HAP-1 (cell line): ENCODE results near the gene APOO.
"Not testable (repeated sequence)": the region's sequence is repeated elsewhere in the genome, so short reads cannot be mapped to it uniquely, and the experiment has no call there.

Source experiments
- DNase-seq, 2 experiments: peaks; one replicate each; pipeline ENCODE4 v3.0.0-alpha.2; 2016 to 2020; ENCODE audit warnings: low spot score in 2 of 2
- H3K27me3 ChIP-seq: fragments of 250-450 bp; sonication (Bioruptor Pico); 2 replicates; pipeline ENCODE4 v1.5.1; 2020; ENCODE audit warnings: low read depth, mild to moderate bottlenecking, moderate library complexity
- H3K36me3 ChIP-seq: fragments of 250-450 bp; sonication (Bioruptor Pico); replicated peaks from 2 replicates; pipeline ENCODE4 v1.5.1; 2020; ENCODE audit warnings: mild to moderate bottlenecking
- H3K4me1 ChIP-seq: fragments of 250-450 bp; sonication (Bioruptor Pico); 2 replicates; pipeline ENCODE4 v1.5.1; 2020; ENCODE audit warnings: mild to moderate bottlenecking
- H3K4me3 ChIP-seq: fragments of 250-450 bp; sonication (Bioruptor Pico); 2 replicates; pipeline ENCODE4 v1.5.1; 2020; ENCODE audit warnings: mild to moderate bottlenecking, moderate library complexity
- H3K9me3 ChIP-seq: fragments of 250-450 bp; sonication (Bioruptor Pico); 2 replicates; pipeline ENCODE4 v1.5.1; 2020; ENCODE audit warnings: mild to moderate bottlenecking, moderate library complexity
- in situ Hi-C: fragments of 300-500 bp; cut with MboI; formaldehyde crosslinking; loops from 3 replicates; pipeline ENCODE4 v1.14.3; 2020; ENCODE audit warnings: low sequenced_read_pairs, inconsistent platforms, mixed read lengths

APOO gene

GRCh38 chrX:23870041-23870440 lies 37.7 kb downstream of the APOO start:
- no peak for DNase-seq
- in situ Hi-C loops: no loop called here
- H3K27me3 ChIP-seq: no peaks in the 10 kb centered on the region
- peaks cover 8% of the 10 kb centered on the region for H3K4me1 ChIP-seq
- no peak overlapping the region for H3K4me3 ChIP-seq
- no peaks in the 10 kb centered on the region for H3K9me3 ChIP-seq
- H3K36me3 ChIP-seq: peaks cover 4% of the 10 kb centered on the region; the same call in 1 of the 2 replicates

GRCh38 chrX:23864742-23865326 lies 42.9 kb downstream of the APOO start:
- DNase-seq: no peak
- H3K4me1 ChIP-seq: no peaks in the 10 kb centered on the region
- H3K27me3 ChIP-seq: no peaks in the 10 kb centered on the region
- no peaks in the 10 kb centered on the region; the same call in 1 of the 2 replicates for H3K36me3 ChIP-seq
- H3K4me3 ChIP-seq: no peak overlapping the region
- H3K9me3 ChIP-seq: no peaks in the 10 kb centered on the region
- in situ Hi-C loops: no loop called here

GRCh38 chrX:23861952-23862351 lies 45.8 kb downstream of the APOO start:
- H3K4me1 ChIP-seq, H3K4me3 ChIP-seq, H3K9me3 ChIP-seq, DNase-seq, H3K27me3 ChIP-seq, in situ Hi-C loops: not testable (repeated sequence)
- peaks cover 11% of the 10 kb centered on the region; the same call in 1 of the 2 replicates for H3K36me3 ChIP-seq

GRCh38 chrX:23861215-23861896 lies 46.4 kb downstream of the APOO start:
- Histone ChIP-seq H3K27me3 (no peaks in the 10 kb centered on the region), H3K4me3 (no peak overlapping the region), H3K4me1 (no peaks in the 10 kb centered on the region), H3K36me3 (peaks cover 11% of the 10 kb centered on the region; the same call in 1 of the 2 replicates), H3K9me3 (no peaks in the 10 kb centered on the region)
- no peak for DNase-seq
- in situ Hi-C loops: no loop called here

- H3K4me1 ChIP-seq, in situ Hi-C loops, DNase-seq, H3K27me3 ChIP-seq, H3K4me3 ChIP-seq, H3K9me3 ChIP-seq: not testable (repeated sequence)
- peaks cover 13% of the 10 kb centered on the region; the same call in 1 of the 2 replicates for H3K36me3 ChIP-seq
Measured at GRCh38 chrX:23859238-23859637, 48.5 kb downstream of the APOO start.

GRCh38 chrX:23857935-23858334 lies 49.8 kb downstream of the APOO start:
- Histone ChIP-seq H3K27me3 (no peaks in the 10 kb centered on the region), H3K4me1 (no peaks in the 10 kb centered on the region), H3K36me3 (peaks cover 13% of the 10 kb centered on the region; the same call in 1 of the 2 replicates), H3K9me3 (no peaks in the 10 kb centered on the region), H3K4me3 (no peak overlapping the region)
- in situ Hi-C loops: no loop called here
- DNase-seq: no peak

- H3K36me3 ChIP-seq: peaks cover 13% of the 10 kb centered on the region; the same call in 1 of the 2 replicates
- H3K9me3 ChIP-seq: no peaks in the 10 kb centered on the region
- H3K4me1 ChIP-seq: no peaks in the 10 kb centered on the region
- in situ Hi-C loops: no loop called here
- no peaks in the 10 kb centered on the region for H3K27me3 ChIP-seq
- no peak overlapping the region for H3K4me3 ChIP-seq
- no peak for DNase-seq
Measured at GRCh38 chrX:23857363-23857762, 50.4 kb downstream of the APOO start.

GRCh38 chrX:23855569-23855968 lies 52.2 kb downstream of the APOO start:
- no peaks in the 10 kb centered on the region for H3K4me1 ChIP-seq
- no peak overlapping the region for H3K4me3 ChIP-seq
- no peaks in the 10 kb centered on the region for H3K9me3 ChIP-seq
- DNase-seq: no peak
- no peaks in the 10 kb centered on the region for H3K27me3 ChIP-seq
- in situ Hi-C loops: no loop called here
- peaks cover 16% of the 10 kb centered on the region; the same call in 1 of the 2 replicates for H3K36me3 ChIP-seq

GRCh38 chrX:23854945-23855344 lies 52.8 kb downstream of the APOO start:
- DNase-seq: no peak

GRCh38 chrX:23854122-23854521 lies 53.6 kb downstream of the APOO start:
- Histone ChIP-seq H3K36me3 (peaks cover 16% of the 10 kb centered on the region; the same call in 1 of the 2 replicates), H3K9me3 (no peaks in the 10 kb centered on the region), H3K4me1 (no peaks in the 10 kb centered on the region), H3K4me3 (no peak overlapping the region), H3K27me3 (no peaks in the 10 kb centered on the region)
- in situ Hi-C loops: no loop called here
- no peak for DNase-seq

More at GRCh38 chrX:23854945-23855344, 52.8 kb downstream of the APOO start:
- H3K36me3 ChIP-seq: peaks cover 16% of the 10 kb centered on the region; the same call in 1 of the 2 replicates
- H3K27me3 ChIP-seq: no peaks in the 10 kb centered on the region
- H3K4me1 ChIP-seq: no peaks in the 10 kb centered on the region
- in situ Hi-C loops: no loop called here
- H3K9me3 ChIP-seq: no peaks in the 10 kb centered on the region
- H3K4me3 ChIP-seq: no peak overlapping the region

- Histone ChIP-seq H3K4me1 (no peaks in the 10 kb centered on the region), H3K4me3 (no peak overlapping the region), H3K36me3 (0 out of 2 replicates have a peak, but pooled peaks cover 5% of the 10 kb centered on the region), H3K27me3 (no peaks in the 10 kb centered on the region), H3K9me3 (no peaks in the 10 kb centered on the region)
- in situ Hi-C loops: no loop called here
- no peak for DNase-seq
Measured at GRCh38 chrX:23851544-23851943, 56.2 kb downstream of the APOO start.

GRCh38 chrX:23849241-23849640 lies 58.5 kb downstream of the APOO start:
- H3K27me3 ChIP-seq: no peaks in the 10 kb centered on the region
- 0 out of 2 replicates have a peak, but pooled peaks cover 3% of the 10 kb centered on the region for H3K36me3 ChIP-seq
- H3K4me3 ChIP-seq: no peak overlapping the region
- DNase-seq: no peak
- no peaks in the 10 kb centered on the region for H3K9me3 ChIP-seq
- in situ Hi-C loops: no loop called here
- H3K4me1 ChIP-seq: no peaks in the 10 kb centered on the region

- Histone ChIP-seq H3K36me3 (no peaks in the 10 kb centered on the region), H3K4me1 (peaks cover 8% of the 10 kb centered on the region), H3K4me3 (no peak overlapping the region), H3K9me3 (no peaks in the 10 kb centered on the region), H3K27me3 (no peaks in the 10 kb centered on the region)
- in situ Hi-C loops: no loop called here
- DNase-seq: no peak
Measured at GRCh38 chrX:23845351-23845817, 62.4 kb downstream of the APOO start.

- no peak for DNase-seq
- Histone ChIP-seq H3K36me3 (no peaks in the 10 kb centered on the region), H3K4me3 (no peak overlapping the region), H3K9me3 (no peaks in the 10 kb centered on the region), H3K4me1 (peaks cover 8% of the 10 kb centered on the region), H3K27me3 (no peaks in the 10 kb centered on the region)
- in situ Hi-C loops: no loop called here
Measured at GRCh38 chrX:23844502-23845138, 63.1 kb downstream of the APOO start.
